Measurements from ENCODE around the gene ZNF81.
A peak's percentile ranks its signal among the peaks of the same experiment; 100 is the strongest.

ZNF81 gene

DNA sequence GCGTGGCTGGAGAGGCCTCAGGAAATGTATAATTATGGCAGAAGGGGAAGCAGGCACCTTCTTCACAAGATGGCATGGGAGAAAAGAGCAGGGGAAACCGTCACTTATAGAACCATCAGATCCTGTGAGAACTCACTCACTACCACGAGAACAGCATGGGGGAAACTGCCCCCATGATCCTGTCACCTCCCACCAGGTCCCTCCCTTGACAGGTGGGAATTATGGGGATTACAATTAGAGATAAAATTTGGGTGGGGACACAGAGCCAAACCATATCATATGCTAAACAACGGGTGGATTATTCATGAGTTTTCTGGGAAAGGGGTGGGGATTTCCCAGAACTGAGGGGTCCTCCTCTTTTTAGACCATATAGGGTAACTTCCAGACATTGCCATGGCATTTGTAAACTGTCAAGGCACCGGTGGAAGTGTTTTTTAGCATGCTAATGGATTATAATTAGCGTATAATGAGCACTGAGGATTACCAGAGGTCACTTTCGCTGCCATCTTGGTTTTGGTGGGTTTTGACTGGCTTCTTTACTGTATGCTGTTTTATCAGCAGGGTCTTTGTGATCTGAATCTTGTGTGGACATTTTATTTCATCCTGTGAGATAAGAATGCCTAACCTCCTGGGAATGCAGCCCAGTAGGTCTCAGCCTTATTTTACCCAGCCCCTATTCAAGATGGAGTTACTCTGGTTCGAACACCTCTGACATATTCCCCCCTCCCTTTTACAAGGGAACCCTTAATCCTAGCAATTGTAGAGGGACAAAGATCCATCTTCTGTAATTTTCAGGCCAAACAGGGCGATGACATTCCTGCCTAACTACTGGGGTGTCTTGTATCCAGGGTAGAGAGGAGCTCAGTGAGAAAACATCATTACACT is 27.6 kb upstream of the ZNF81 start:
- no peak overlapping the region for H3K4me3 ChIP-seq (ENCODE audit: low read length)
- H3K36me3 ChIP-seq (ENCODE audit: insufficient read depth, low read length): no peaks in the 10 kb centered on the region
- no peak overlapping the region for H3K9ac ChIP-seq (ENCODE audit: low read depth, low read length)
- H3K9me3 ChIP-seq (replicated peaks; ENCODE audit: low read length): no peaks in the 10 kb centered on the region
- no peaks in the 10 kb centered on the region for H3K27me3 ChIP-seq (ENCODE audit: control insufficient read depth, insufficient read depth, low read length)
- H3K4me2 ChIP-seq (ENCODE audit: low read length): no peak overlapping the region
- H3K4me1 ChIP-seq (ENCODE audit: control insufficient read depth, insufficient read depth, low read length): no peaks in the 10 kb centered on the region

DNA sequence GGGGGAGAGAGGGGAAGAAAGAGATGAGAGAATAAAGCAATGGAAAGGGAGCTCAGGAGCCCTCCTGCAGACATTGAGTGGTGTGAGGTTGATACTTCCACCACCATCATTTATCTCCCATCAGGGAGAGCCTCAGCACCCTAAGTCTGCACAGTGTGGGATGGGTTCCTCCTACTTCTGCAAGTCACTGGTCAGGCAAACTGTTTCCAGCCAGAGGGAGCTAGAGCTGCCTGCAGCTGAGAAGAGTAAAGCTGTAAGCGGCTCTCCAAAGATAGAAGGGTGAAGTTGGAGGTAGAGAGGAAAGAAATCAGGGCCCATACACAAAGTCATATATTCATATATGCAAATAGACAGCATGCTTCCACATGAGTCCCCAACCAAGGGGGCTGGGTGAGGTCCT is 21.9 kb upstream of the ZNF81 start:
- no peaks in the 10 kb centered on the region for H3K9me3 ChIP-seq (replicated peaks; ENCODE audit: low read length)
- H3K4me1 ChIP-seq (ENCODE audit: control insufficient read depth, insufficient read depth, low read length): no peaks in the 10 kb centered on the region
- H3K4me3 ChIP-seq (ENCODE audit: low read length): no peak overlapping the region
- H3K36me3 ChIP-seq (ENCODE audit: insufficient read depth, low read length): no peaks in the 10 kb centered on the region
- H3K4me2 ChIP-seq (ENCODE audit: low read length): no peak overlapping the region
- no peaks in the 10 kb centered on the region for H3K27me3 ChIP-seq (ENCODE audit: control insufficient read depth, insufficient read depth, low read length)
- no peak overlapping the region for H3K9ac ChIP-seq (ENCODE audit: low read depth, low read length)

DNA sequence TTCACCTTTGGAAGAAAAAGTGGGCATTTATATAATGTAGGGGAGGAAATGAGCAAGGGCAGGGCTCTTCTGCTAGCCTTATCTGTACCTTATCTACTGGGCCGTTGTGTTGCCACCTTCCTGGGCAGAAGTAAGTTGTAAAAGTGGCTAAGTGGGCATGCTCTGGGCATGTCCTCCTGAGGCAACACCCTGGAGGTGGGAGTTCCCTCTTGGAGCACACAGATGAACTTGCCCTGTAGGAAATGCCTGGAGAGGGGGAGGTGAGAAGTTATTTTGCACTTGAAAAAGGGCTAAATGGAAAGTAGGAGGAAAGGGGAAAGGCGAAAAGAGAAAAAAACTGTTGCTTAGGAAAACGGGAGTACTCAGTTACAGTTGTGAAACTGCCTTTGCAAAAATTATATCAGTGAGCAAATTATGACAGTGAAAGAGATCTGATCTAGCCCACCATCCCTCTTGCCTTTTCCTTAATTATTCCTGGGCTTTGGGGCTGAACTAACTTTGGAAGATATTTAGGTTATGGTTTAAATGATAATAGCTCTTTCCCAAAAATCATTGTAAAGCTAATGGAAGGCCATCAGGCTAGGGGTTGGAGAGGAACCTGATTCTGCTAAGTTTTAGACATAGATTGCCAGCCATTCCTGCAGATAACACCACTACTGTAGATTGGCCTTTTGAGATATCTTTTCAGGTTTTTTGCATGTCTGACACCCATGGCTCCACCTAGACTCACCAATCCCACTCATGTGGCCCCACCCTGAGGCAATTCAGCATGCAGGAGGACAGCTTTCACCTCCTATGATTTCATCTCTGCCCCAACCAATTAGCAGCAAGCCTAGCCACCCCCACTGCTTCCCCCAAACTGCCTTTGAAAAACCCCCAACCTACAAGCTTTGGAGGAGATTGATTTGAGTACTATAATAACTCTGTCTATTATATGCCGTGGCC is 20.5 kb upstream of the ZNF81 start:
- no peak overlapping the region for H3K9ac ChIP-seq (ENCODE audit: low read depth, low read length)

DNA sequence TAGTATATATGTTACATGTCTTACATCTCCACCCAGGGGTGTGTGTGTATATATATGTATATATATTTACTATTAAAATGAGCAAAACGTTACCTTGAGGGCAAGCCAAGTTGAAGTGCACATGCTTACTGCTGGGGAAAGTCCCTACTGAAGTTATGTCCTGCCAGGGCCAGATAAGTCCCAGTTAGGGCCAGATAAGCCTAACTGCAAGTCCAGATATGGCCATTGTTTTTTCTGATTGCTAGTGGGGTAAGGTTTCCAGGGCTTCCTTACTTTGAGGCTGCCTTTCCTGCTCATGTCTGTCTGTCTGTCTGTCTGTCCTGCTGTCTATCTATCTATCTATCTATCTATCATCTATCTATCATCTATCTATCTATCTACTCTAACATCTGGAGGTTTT is 19.3 kb upstream of the ZNF81 start:
- Histone ChIP-seq H3K4me3 (ENCODE audit: low read length) (no peak overlapping the region), H3K4me1 (ENCODE audit: control insufficient read depth, insufficient read depth, low read length) (no peaks in the 10 kb centered on the region), H3K9ac (ENCODE audit: low read depth, low read length) (no peak overlapping the region), H3K9me3 (replicated peaks; ENCODE audit: low read length) (no peaks in the 10 kb centered on the region), H3K27me3 (ENCODE audit: control insufficient read depth, insufficient read depth, low read length) (no peaks in the 10 kb centered on the region), H3K36me3 (ENCODE audit: insufficient read depth, low read length) (no peaks in the 10 kb centered on the region), H3K4me2 (ENCODE audit: low read length) (no peak overlapping the region)

More for the DNA sequence above, 20.5 kb upstream of the ZNF81 start:
- Histone ChIP-seq H3K4me2 (ENCODE audit: low read length) (no peak overlapping the region), H3K4me1 (ENCODE audit: control insufficient read depth, insufficient read depth, low read length) (no peaks in the 10 kb centered on the region), H3K9me3 (replicated peaks; ENCODE audit: low read length) (no peaks in the 10 kb centered on the region), H3K27me3 (ENCODE audit: control insufficient read depth, insufficient read depth, low read length) (no peaks in the 10 kb centered on the region), H3K4me3 (ENCODE audit: low read length) (no peak overlapping the region), H3K36me3 (ENCODE audit: insufficient read depth, low read length) (no peaks in the 10 kb centered on the region)

DNA sequence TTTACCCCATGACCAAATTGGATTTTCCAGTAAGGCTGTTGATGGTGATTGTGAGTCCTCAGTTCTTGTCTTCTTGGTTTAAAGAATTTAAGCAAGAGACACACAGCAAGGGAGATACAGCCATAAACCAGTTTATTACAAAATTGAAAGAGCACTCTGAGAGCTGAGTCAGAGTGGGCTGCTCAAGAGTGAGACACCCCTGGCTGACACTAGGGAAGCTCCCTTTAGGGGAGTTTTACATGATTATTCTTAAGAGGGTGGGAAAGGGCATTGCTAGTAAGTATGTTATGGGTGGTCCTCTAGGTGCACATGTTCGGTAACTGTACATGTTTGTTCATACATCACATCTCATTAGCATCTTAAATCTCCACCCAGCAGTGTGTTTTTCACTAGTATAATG is 18.8 kb upstream of the ZNF81 start:
- no peak overlapping the region for H3K9ac ChIP-seq (ENCODE audit: low read depth, low read length)
- H3K36me3 ChIP-seq (ENCODE audit: insufficient read depth, low read length): no peaks in the 10 kb centered on the region
- peaks cover 3% of the 10 kb centered on the region for H3K27me3 ChIP-seq (ENCODE audit: control insufficient read depth, insufficient read depth, low read length)
- H3K4me2 ChIP-seq (ENCODE audit: low read length): no peak overlapping the region
- no peak overlapping the region for H3K4me3 ChIP-seq (ENCODE audit: low read length)
- H3K4me1 ChIP-seq (ENCODE audit: control insufficient read depth, insufficient read depth, low read length): no peaks in the 10 kb centered on the region
- H3K9me3 ChIP-seq (replicated peaks; ENCODE audit: low read length): no peaks in the 10 kb centered on the region

DNA sequence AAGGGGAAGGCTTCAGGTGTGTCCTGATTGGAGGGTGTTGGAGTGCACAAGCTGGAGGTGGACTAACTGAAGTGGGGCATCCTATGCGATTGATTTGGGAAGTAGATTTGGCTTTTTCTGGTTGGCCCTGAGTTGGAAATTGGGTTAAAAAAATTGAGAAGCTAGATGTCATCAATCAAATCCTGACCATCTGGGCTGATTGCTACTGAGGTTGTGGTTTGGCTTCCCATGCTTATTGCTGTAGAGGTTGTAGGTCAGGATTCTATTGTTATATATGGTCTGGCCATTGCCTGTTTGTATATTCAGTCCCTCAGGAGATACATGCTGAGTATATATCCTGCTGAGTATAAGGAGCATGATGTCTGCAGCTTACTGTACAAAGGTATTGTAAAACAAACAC is 7.7 kb upstream of the ZNF81 start:
- Histone ChIP-seq H3K4me1 (ENCODE audit: control insufficient read depth, insufficient read depth, low read length) (no peaks in the 10 kb centered on the region), H3K4me2 (ENCODE audit: low read length) (no peak overlapping the region), H3K4me3 (ENCODE audit: low read length) (no peak overlapping the region), H3K9me3 (replicated peaks; ENCODE audit: low read length) (no peaks in the 10 kb centered on the region), H3K27me3 (ENCODE audit: control insufficient read depth, insufficient read depth, low read length) (peaks cover 3% of the 10 kb centered on the region), H3K36me3 (ENCODE audit: insufficient read depth, low read length) (no peaks in the 10 kb centered on the region), H3K9ac (ENCODE audit: low read depth, low read length) (no peak overlapping the region)

DNA sequence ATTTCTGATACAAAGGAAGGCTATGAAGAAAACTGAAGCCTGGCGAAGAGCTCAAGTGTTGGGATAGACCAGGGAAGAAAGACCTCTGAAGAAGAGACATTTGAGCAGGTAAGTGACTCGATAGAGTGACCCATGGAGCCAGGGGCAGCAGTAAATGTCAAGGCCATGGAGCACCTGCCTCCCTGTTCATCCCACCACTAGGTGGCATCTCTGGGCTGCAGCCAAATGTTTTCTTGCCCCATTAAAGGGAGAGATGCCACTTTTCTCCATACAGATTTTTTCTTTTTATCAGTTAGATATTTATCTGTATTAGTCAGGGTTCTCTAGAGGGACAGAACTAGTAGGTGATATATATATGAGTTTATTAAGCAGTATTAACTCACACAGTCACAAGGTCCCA is 4.9 kb upstream of the ZNF81 start:
- Histone ChIP-seq H3K9ac (ENCODE audit: low read depth, low read length) (no peak overlapping the region), H3K4me1 (ENCODE audit: control insufficient read depth, insufficient read depth, low read length) (no peaks in the 10 kb centered on the region), H3K36me3 (ENCODE audit: insufficient read depth, low read length) (no peaks in the 10 kb centered on the region), H3K4me3 (ENCODE audit: low read length) (no peak overlapping the region), H3K27me3 (ENCODE audit: control insufficient read depth, insufficient read depth, low read length) (peaks cover 3% of the 10 kb centered on the region), H3K9me3 (replicated peaks; ENCODE audit: low read length) (no peaks in the 10 kb centered on the region), H3K4me2 (ENCODE audit: low read length) (no peak overlapping the region)

DNA sequence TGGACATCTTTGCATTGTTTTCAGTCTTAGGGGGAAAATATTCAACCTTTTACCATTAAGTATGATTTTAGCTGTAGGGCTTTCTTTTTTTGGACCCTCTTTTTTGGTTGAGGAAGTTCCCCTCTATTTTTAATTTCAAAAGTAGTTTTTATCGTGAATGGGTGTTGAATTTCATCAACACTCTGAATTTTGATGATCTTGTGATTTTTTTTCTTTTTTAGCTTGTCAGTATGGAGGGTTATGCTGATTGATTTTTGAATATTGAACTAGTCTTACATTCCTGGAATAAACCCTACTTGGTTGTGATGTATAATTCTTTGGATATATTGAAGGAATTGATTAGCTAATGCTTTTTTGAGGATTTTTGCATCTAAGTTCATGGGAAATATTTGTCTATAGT is 1.7 kb downstream of the ZNF81 start:
- peaks cover 3% of the 10 kb centered on the region for H3K4me1 ChIP-seq (ENCODE audit: control insufficient read depth, insufficient read depth, low read length)
- no peak overlapping the region for H3K9ac ChIP-seq (ENCODE audit: low read depth, low read length)
- H3K27me3 ChIP-seq (ENCODE audit: control insufficient read depth, insufficient read depth, low read length): no peaks in the 10 kb centered on the region
- H3K4me2 ChIP-seq (ENCODE audit: low read length): peak overlapping the region; percentile 79
- H3K4me3 ChIP-seq (ENCODE audit: low read length): no peak overlapping the region
- H3K9me3 ChIP-seq (replicated peaks; ENCODE audit: low read length): no peaks in the 10 kb centered on the region
- no peaks in the 10 kb centered on the region for H3K36me3 ChIP-seq (ENCODE audit: insufficient read depth, low read length)

DNA sequence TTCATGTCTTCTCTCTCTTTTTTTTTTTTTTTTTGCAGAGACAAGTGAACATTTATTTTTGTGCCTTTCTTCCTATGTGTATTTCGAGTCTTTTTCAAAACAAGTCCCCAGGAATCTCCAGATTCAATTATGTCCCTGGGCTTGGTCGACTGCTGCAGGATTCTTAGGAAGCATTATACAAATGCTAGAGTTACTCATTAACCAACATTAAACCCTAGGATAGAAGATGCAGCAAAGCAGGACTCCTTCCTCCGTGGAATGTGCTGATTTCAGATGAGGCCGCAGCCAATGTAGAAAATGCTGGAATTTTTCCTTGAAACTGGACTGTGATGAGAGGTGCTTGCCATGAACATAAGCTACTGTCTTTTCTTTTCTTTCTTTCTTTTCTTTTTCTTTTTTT is 3.4 kb downstream of the ZNF81 start:
- Histone ChIP-seq H3K36me3 (ENCODE audit: insufficient read depth, low read length) (no peaks in the 10 kb centered on the region), H3K27me3 (ENCODE audit: control insufficient read depth, insufficient read depth, low read length) (no peaks in the 10 kb centered on the region), H3K4me2 (ENCODE audit: low read length) (no peak overlapping the region), H3K9me3 (replicated peaks; ENCODE audit: low read length) (no peaks in the 10 kb centered on the region), H3K4me3 (ENCODE audit: low read length) (no peak overlapping the region), H3K9ac (ENCODE audit: low read depth, low read length) (no peak overlapping the region), H3K4me1 (ENCODE audit: control insufficient read depth, insufficient read depth, low read length) (peaks cover 3% of the 10 kb centered on the region)

DNA sequence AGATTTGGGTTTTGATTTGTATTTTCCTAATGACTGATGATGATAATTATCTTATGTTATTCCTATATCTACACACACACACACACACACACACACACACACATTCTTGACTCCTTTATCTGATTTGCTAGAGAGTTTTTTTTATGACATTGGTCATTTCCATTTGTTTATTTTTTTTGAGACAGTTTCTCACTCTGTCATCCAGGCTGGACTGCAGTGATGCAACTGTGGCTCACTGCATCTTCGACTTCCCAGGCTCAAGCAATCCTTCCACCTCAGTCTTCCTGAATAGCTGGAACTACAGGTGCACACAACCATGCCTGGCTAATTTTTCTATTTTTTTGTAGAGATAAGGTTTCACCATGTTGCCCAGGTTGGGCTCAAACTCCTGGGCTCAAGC is 6.7 kb downstream of the ZNF81 start:
- H3K9ac ChIP-seq (ENCODE audit: low read depth, low read length): no peak overlapping the region
- H3K27me3 ChIP-seq (ENCODE audit: control insufficient read depth, insufficient read depth, low read length): no peaks in the 10 kb centered on the region
- H3K9me3 ChIP-seq (replicated peaks; ENCODE audit: low read length): no peaks in the 10 kb centered on the region
- no peak overlapping the region for H3K4me3 ChIP-seq (ENCODE audit: low read length)
- H3K4me1 ChIP-seq (ENCODE audit: control insufficient read depth, insufficient read depth, low read length): no peaks in the 10 kb centered on the region
- no peak overlapping the region for H3K4me2 ChIP-seq (ENCODE audit: low read length)
- no peaks in the 10 kb centered on the region for H3K36me3 ChIP-seq (ENCODE audit: insufficient read depth, low read length)

DNA sequence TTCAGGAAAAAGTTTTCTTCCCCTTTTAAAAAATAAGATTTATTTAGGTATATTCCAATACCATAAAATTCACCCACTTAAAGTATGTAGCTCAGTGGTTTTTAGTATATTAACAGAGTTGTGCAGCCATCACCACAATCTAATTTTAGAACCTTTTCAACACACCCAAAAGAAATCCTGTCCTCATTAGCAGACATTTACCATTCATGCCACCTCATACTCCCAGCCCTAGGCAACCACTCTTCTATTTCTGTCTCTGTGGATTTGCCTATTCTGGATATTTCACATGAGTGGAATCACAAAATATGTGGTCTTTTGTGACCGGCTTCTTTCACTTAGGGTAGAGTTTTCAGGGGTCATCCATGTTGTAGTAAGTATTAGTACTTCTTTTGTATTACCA is 7.4 kb downstream of the ZNF81 start:
- Histone ChIP-seq H3K36me3 (ENCODE audit: insufficient read depth, low read length) (peaks cover 4% of the 10 kb centered on the region), H3K27me3 (ENCODE audit: control insufficient read depth, insufficient read depth, low read length) (no peaks in the 10 kb centered on the region), H3K4me1 (ENCODE audit: control insufficient read depth, insufficient read depth, low read length) (no peaks in the 10 kb centered on the region), H3K4me2 (ENCODE audit: low read length) (no peak overlapping the region), H3K9me3 (replicated peaks; ENCODE audit: low read length) (no peaks in the 10 kb centered on the region), H3K9ac (ENCODE audit: low read depth, low read length) (no peak overlapping the region), H3K4me3 (ENCODE audit: low read length) (no peak overlapping the region)

Measured in skeletal muscle satellite cell (primary cell).